CD4-positive, CD25-positive, alpha-beta regulatory T cell (primary cell): ENCODE results near the gene SKAP2. TPM values are rescaled to one million over a fixed set of nuclear protein-coding genes. Genes with fewer than 3 reads are reported as not detected.

ENCODE experiments used
- ATAC-seq, 2 donors: fragments of 150-1000 bp; cut with Tn5 transposase; one replicate each; pipeline ENCODE4 v1.10.0; 2021; ENCODE audit warnings: low read depth in 2 of 2, moderate number of reproducible peaks in 2 of 2, moderate library complexity in 1 of 2
- DNase-seq, 3 donors: peaks; one replicate each; pipeline versions ENCODE4 v3.0.0 to v3.0.0-alpha.2; 2012 to 2022; ENCODE audit warnings: mixed read lengths in 1 of 3
- H3K27ac ChIP-seq: one replicate; pipeline ENCODE4 v1.7.0; 2013; ENCODE audit warnings: mild to moderate bottlenecking, low read length; ENCODE audit not compliant: insufficient read depth, poor library complexity, severe bottlenecking
- H3K27me3 ChIP-seq: one replicate; pipeline ENCODE4 v1.7.0; 2013; ENCODE audit warnings: low read length; ENCODE audit not compliant: control insufficient read depth, insufficient read depth
- H3K36me3 ChIP-seq: one replicate; pipeline ENCODE4 v1.7.0; 2013; ENCODE audit warnings: mild to moderate bottlenecking, low read length, moderate library complexity; ENCODE audit not compliant: control insufficient read depth, insufficient read depth
- H3K4me1 ChIP-seq: 2 replicates; pipeline ENCODE4 v1.7.0; 2013; ENCODE audit warnings: mild to moderate bottlenecking, low read length; ENCODE audit not compliant: insufficient read depth, control insufficient read depth, poor library complexity, severe bottlenecking
- H3K4me3 ChIP-seq: one replicate; pipeline ENCODE4 v1.7.0; 2013; ENCODE audit warnings: low read depth, mild to moderate bottlenecking, low read length, moderate library complexity
- H3K9me3 ChIP-seq, 2 experiments: 1 replicate in 1 of 2; 2 replicates in 1 of 2; pipeline ENCODE4 v1.7.0; 2013; ENCODE audit warnings: low read length in 2 of 2, mild to moderate bottlenecking in 1 of 2, moderate library complexity in 1 of 2; ENCODE audit not compliant: control insufficient read depth in 2 of 2
- H3K27ac Mint-ChIP-seq, 3 donors: one replicate each; pipeline ENCODE4 v1.8.0; 2020 to 2022; ENCODE audit warnings: mild to moderate bottlenecking in 3 of 3, mixed read lengths in 3 of 3, moderate library complexity in 2 of 3
- H3K27me3 Mint-ChIP-seq: one replicate; pipeline ENCODE4 v1.8.0; 2022; ENCODE audit warnings: mild to moderate bottlenecking, mixed read lengths
- H3K36me3 Mint-ChIP-seq: one replicate; pipeline ENCODE4 v1.8.0; 2020; ENCODE audit warnings: mixed read lengths
- H3K4me1 Mint-ChIP-seq, 4 donors: one replicate each; pipeline ENCODE4 v1.8.0; 2020 to 2022; ENCODE audit warnings: mixed read lengths in 4 of 4, mild to moderate bottlenecking in 1 of 4
- H3K4me3 Mint-ChIP-seq, 4 donors: one replicate each; pipeline ENCODE4 v1.8.0; 2020 to 2022; ENCODE audit warnings: mild to moderate bottlenecking in 4 of 4, mixed read lengths in 4 of 4, moderate library complexity in 3 of 4
- H3K9me3 Mint-ChIP-seq, 7 donors: one replicate each; pipeline ENCODE4 v1.8.0; 2020 to 2022; ENCODE audit warnings: mixed read lengths in 7 of 7, mild to moderate bottlenecking in 3 of 7, moderate library complexity in 2 of 7
- polyA plus RNA-seq, 4 donors: library from polyadenylated mRNA; unstranded; fragments of 300-500 nt; fragmentation: Illumina TruSeq; gene quantifications; one replicate each; pipeline ENCODE4 v1.2.3, GENCODE V29; 2021
- total RNA-seq: library from RNA; stranded (reverse); gene quantifications from one replicate; pipeline ENCODE4 v1.2.3, GENCODE V29; 2022

Gene SKAP2
- total and polyA plus RNA-seq, 5 donors from 2014 or later = 20.6 to 47.2 (median 28.8) TPM

DNA sequence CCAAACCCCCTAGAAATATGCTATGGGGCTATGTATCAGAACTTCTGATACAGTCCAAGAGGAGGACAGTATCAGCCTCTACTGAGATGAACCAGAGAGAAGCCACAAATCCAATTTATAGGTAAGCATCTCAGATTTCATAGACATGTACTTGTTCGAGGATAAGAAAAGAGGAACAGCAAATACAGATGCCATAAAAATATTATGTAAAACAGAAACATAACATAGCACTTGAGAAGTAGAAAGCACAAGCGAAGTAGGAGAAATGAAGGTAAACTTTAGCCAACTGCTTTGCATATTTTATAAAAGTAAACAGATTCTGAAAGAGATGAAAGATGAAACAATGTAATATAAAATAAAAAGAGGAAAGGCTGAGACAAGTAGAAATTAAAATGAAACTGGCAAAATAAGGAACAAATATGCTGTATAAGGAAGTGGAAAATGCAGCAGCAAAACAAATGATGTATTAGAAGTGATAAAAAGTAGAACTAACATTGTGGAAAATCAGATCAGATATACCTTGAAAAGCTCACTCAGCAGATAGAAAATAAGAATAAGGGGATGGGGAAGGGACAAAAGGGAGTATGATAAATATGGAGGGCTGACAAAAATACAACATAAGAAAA, 135.1 kb downstream of the SKAP2 start:
- Mint-ChIP-seq H3K9me3 (peaks cover 0 to 2% (median 0%) of the 10 kb centered on the region in 7 donors), H3K4me1 (no peaks in the 10 kb centered on the region), H3K4me3 (no peak overlapping the region), H3K27me3 (no peaks in the 10 kb centered on the region), H3K27ac (no peak overlapping the region), H3K36me3 (peaks cover 11% of the 10 kb centered on the region)
- Histone ChIP-seq H3K27ac (no peak overlapping the region), H3K27me3 (no peaks in the 10 kb centered on the region), H3K4me3 (no peak overlapping the region), H3K4me1 (no peaks in the 10 kb centered on the region), H3K36me3 (peaks cover 3% of the 10 kb centered on the region), H3K9me3 (no peaks in the 10 kb centered on the region)
- ATAC-seq (no peak), DNase-seq (no peak)

DNA sequence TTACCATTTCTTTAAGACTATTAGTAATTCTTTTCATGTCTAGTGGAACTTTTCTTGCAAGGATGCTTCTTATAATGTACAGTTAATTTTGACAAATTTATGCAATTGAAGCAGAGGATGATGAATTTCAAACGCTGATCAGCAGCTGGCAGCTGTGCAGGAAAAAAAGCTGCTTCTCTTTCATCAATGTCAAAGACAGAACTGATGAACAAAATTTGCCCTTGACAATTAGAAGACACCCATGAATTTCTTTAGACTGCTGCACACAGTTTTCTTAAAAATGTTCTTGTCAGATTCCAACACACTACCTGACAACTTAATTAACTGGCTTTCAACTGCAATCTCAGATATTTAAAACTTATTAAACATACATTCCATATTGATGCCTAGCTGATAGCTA, 138.3 kb downstream of the SKAP2 start:
- no peaks in the 10 kb centered on the region for H3K4me1 ChIP-seq
- no peaks in the 10 kb centered on the region for H3K36me3 ChIP-seq
- no peak overlapping the region for H3K27ac ChIP-seq
- Mint-ChIP-seq H3K4me1 (no peaks in the 10 kb centered on the region), H3K27ac (no peak overlapping the region), H3K36me3 (no peaks in the 10 kb centered on the region), H3K4me3 (no peak overlapping the region), H3K27me3 (no peaks in the 10 kb centered on the region), H3K9me3 (peaks cover 0 to 2% (median 0%) of the 10 kb centered on the region in 7 donors)
- DNase-seq (no peak), ATAC-seq (no peak)
- H3K9me3 ChIP-seq = no peaks in the 10 kb centered on the region
- no peaks in the 10 kb centered on the region for H3K27me3 ChIP-seq
- H3K4me3 ChIP-seq = no peak overlapping the region

DNA sequence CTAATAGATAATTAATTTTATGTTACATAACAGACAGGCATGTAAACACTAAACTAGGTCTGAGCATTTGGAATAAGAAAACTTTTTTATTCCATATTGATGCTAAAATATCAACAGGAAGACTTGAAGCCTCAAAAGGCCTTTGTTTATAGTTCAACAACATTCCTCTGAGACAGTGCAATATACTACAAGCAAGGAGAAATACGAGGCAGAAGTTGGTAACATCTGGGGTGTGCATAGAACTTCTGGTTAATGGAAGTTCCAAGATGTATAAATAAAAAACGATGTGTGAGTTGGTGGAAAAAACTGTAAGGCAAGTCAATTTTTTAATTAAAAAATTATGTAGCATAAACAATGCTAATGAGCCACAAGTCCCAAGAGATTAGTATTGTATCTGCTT, 139.6 kb downstream of the SKAP2 start:
- no peak overlapping the region for H3K27ac Mint-ChIP-seq

DNA sequence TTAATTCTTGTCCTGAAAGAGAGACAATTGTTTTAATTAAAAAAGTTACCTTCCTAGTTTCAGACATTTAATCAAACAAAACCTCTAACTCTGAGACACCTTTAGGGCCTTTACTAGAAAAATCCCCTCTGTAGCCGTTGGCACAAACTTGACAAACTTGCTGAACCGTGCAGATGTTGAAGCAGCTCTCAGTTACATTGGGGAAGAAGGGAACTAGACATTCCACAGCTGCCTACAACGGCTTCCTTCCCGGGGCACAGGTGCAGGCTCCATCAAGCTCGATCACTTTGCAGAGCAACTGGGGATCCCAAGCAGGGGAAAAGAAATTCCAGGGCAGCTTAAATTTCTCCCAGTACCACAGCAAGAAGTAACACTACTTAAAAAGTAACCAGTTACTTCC, 141.3 kb downstream of the SKAP2 start:
- Mint-ChIP-seq H3K27ac (no peak overlapping the region), H3K27me3 (no peaks in the 10 kb centered on the region), H3K4me3 (no peak overlapping the region), H3K9me3 (no peaks in the 10 kb centered on the region), H3K4me1 (peaks cover 0 to 4% (median 0%) of the 10 kb centered on the region in 4 donors), H3K36me3 (peaks cover 3% of the 10 kb centered on the region)
- Histone ChIP-seq H3K27ac (no peak overlapping the region), H3K9me3 (no peaks in the 10 kb centered on the region), H3K36me3 (no peaks in the 10 kb centered on the region), H3K4me1 (no peaks in the 10 kb centered on the region), H3K27me3 (no peaks in the 10 kb centered on the region), H3K4me3 (no peak overlapping the region)
- ATAC-seq (no peak), DNase-seq (no peak)

More for the DNA sequence above, 139.6 kb downstream of the SKAP2 start:
- H3K4me1 Mint-ChIP-seq = no peaks in the 10 kb centered on the region
- ATAC-seq = no peak
- no peaks in the 10 kb centered on the region for H3K9me3 ChIP-seq
- H3K27ac ChIP-seq = no peak overlapping the region
- peaks cover 3% of the 10 kb centered on the region for H3K36me3 Mint-ChIP-seq
- no peak for DNase-seq
- H3K4me1 ChIP-seq = no peaks in the 10 kb centered on the region
- H3K4me3 Mint-ChIP-seq = no peak overlapping the region
- H3K27me3 ChIP-seq = no peaks in the 10 kb centered on the region
- H3K4me3 ChIP-seq = no peak overlapping the region
- no peaks in the 10 kb centered on the region for H3K36me3 ChIP-seq
- H3K9me3 Mint-ChIP-seq = peaks cover 0 to 2% (median 0%) of the 10 kb centered on the region in 7 donors
- H3K27me3 Mint-ChIP-seq = no peaks in the 10 kb centered on the region

DNA sequence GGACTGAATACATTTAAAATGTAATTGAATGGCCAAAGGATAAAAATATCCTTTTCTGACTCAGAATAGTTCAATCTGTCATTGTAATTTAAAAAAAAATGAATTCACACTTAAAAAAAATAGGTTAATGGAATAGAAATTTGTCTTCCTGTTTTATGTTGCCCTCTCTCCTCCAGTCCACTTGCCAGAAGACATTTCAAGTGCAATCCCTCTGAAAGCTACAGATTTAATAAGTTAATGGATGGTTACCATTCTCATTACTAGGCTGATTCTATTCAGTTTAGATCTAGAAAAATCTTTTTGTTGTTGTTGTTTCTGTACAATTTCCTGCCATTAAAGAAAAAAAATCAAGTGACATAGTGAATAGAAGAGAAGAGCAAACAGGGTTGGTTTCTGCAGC, 142.9 kb downstream of the SKAP2 start:
- DNase-seq (no peak), ATAC-seq (no peak)
- H3K9me3 ChIP-seq = no peaks in the 10 kb centered on the region
- no peak overlapping the region for H3K4me3 ChIP-seq
- H3K4me1 ChIP-seq = no peaks in the 10 kb centered on the region
- Mint-ChIP-seq H3K4me3 (no peak overlapping the region), H3K4me1 (peaks cover 0 to 4% (median 0%) of the 10 kb centered on the region in 4 donors), H3K9me3 (no peaks in the 10 kb centered on the region), H3K27ac (no peak overlapping the region), H3K36me3 (peaks cover 10% of the 10 kb centered on the region), H3K27me3 (no peaks in the 10 kb centered on the region)
- no peak overlapping the region for H3K27ac ChIP-seq
- H3K27me3 ChIP-seq = no peaks in the 10 kb centered on the region
- H3K36me3 ChIP-seq = no peaks in the 10 kb centered on the region

DNA sequence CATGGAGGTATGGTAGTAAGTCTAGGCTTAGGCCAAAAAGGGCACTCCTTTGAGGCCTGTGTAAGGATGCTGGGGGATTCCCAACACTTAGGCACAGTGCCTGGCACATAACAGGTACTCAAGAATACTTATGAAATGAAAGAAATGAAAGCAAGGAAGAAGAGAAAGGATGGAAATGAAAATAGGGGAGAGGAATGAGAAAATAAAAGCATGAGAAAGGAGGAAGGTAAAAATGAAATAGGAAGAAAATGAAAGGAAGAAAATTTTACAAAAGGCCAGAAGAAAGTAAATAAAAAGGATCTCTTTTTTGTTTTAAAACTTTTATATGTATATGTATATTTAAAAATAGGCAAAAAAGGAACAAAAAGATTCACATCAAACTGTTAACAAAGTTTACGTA, 146.3 kb downstream of the SKAP2 start:
- H3K27me3 ChIP-seq = no peaks in the 10 kb centered on the region
- ATAC-seq = no peak
- Mint-ChIP-seq H3K27ac (no peak overlapping the region), H3K4me1 (peaks cover 0 to 4% (median 0%) of the 10 kb centered on the region in 4 donors), H3K36me3 (peaks cover 10% of the 10 kb centered on the region), H3K4me3 (no peak overlapping the region), H3K27me3 (no peaks in the 10 kb centered on the region), H3K9me3 (no peaks in the 10 kb centered on the region)
- H3K36me3 ChIP-seq = no peaks in the 10 kb centered on the region
- DNase-seq = no peak
- H3K4me3 ChIP-seq = no peak overlapping the region
- H3K27ac ChIP-seq = no peak overlapping the region
- no peaks in the 10 kb centered on the region for H3K4me1 ChIP-seq
- no peaks in the 10 kb centered on the region for H3K9me3 ChIP-seq

DNA sequence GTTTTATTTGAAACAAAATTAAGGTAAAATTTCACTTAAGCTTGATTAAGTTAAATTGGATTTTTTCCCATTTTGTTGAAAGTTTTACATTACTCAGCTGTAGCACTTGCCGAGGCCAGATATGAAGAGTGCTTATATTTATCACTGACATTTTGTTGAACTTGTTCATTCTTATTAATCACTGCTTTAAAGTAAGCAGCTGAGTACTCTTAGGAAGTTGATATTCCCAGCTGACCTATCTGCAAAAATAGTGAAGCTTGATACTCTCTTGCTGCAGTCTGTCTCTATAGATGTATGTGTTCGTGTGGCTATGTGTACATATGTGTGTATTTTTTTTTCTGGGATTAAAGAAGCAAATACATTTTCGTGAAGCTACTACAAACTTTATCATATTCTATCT, 150.0 kb downstream of the SKAP2 start:
- Mint-ChIP-seq H3K4me3 (no peak overlapping the region), H3K9me3 (no peaks in the 10 kb centered on the region), H3K27ac (no peak overlapping the region), H3K36me3 (peaks cover 7% of the 10 kb centered on the region), H3K27me3 (no peaks in the 10 kb centered on the region), H3K4me1 (peaks cover 0 to 2% (median 0%) of the 10 kb centered on the region in 4 donors)
- Histone ChIP-seq H3K4me1 (no peaks in the 10 kb centered on the region), H3K4me3 (no peak overlapping the region), H3K27ac (no peak overlapping the region), H3K36me3 (no peaks in the 10 kb centered on the region), H3K9me3 (no peaks in the 10 kb centered on the region), H3K27me3 (no peaks in the 10 kb centered on the region)
- DNase-seq (no peak), ATAC-seq (no peak)

DNA sequence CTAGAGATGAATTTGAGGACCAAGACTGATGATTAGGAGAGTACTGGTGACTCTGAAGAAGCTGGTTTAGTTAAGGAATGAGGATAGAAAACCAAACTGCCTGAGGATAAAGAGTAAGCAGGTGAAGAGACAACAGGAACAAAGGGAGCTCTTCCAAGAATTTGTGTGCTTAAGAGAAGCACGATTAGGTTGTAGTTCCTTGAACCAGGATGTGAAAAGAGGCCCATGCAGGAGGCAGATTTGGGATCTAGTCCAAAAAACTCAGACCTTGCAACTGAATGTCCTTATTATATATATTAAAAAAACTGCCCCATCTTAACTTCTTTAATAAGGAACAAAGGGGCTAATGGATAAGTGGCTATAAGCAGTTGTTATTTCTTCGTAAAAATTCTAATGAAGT, 150.4 kb downstream of the SKAP2 start:
- ATAC-seq (no peak), DNase-seq (no peak)
- Histone ChIP-seq H3K27ac (no peak overlapping the region), H3K36me3 (no peaks in the 10 kb centered on the region), H3K4me1 (no peaks in the 10 kb centered on the region), H3K27me3 (no peaks in the 10 kb centered on the region), H3K9me3 (no peaks in the 10 kb centered on the region), H3K4me3 (no peak overlapping the region)
- Mint-ChIP-seq H3K27ac (no peak overlapping the region), H3K27me3 (no peaks in the 10 kb centered on the region), H3K4me1 (no peaks in the 10 kb centered on the region), H3K4me3 (no peak overlapping the region), H3K9me3 (no peaks in the 10 kb centered on the region), H3K36me3 (peaks cover 7% of the 10 kb centered on the region)
